B cell (primary cell): ENCODE data around the gene OR4N2. TPM values are rescaled to one million over a fixed set of nuclear protein-coding genes. Genes with fewer than 3 reads are reported as not detected.
"Not testable (repeated sequence)": the region's sequence is repeated elsewhere in the genome, so short reads cannot be mapped to it uniquely, and the experiment has no call there.

ENCODE experiments used
- ATAC-seq: fragments of 200-7000 bp; cut with Tn5 transposase; one replicate; pipeline ENCODE4 v1.10.0; 2021; ENCODE audit warnings: low read depth, mild to moderate bottlenecking, moderate number of reproducible peaks, moderate library complexity
- CTCF ChIA-PET: fragments of 350-600 bp; sonication (Branson Sonifier 250); formaldehyde crosslinking; loops from one replicate; lab custom pipeline; 2021; ENCODE audit warnings: antibody characterized with exemption, inconsistent platforms; lab: Charles Lee
- POLR2A ChIA-PET: fragments of 350-600 bp; sonication (Branson Sonifier 250); formaldehyde crosslinking; loops from one replicate; lab custom pipeline; 2021; ENCODE audit warnings: antibody characterized with exemption; lab: Charles Lee
- DNase-seq: peaks from one replicate; pipeline ENCODE4 v3.0.0; 2013
- H2AFZ ChIP-seq: 2 replicates; pipeline ENCODE4 v1.6.1; 2012; ENCODE audit warnings: mild to moderate bottlenecking, low read depth, low read length; ENCODE audit not compliant: insufficient read depth, poor library complexity, severe bottlenecking
- H3K27ac ChIP-seq, 2 donors: 1 replicate in 1 of 2; 2 replicates in 1 of 2; pipeline ENCODE4 v1.5.1; 2012 to 2013; ENCODE audit warnings: low read length in 2 of 2, mild to moderate bottlenecking in 2 of 2, moderate library complexity in 1 of 2
- H3K27me3 ChIP-seq, 4 experiments: fragments of 200-600 bp in 1 of 4; sonication (generic) in 1 of 4; replicated peaks in 1 of 4; 1 replicate in 2 of 4; 2 replicates in 2 of 4; pipeline versions ENCODE4 v1.6.1 to v1.7.0; 2013 to 2016; ENCODE audit warnings: low read length in 3 of 4, mild to moderate bottlenecking in 2 of 4, mixed read lengths in 1 of 4, moderate library complexity in 1 of 4; ENCODE audit not compliant: insufficient read depth in 4 of 4, control insufficient read depth in 3 of 4; ENCODE audit errors: control extremely low read depth in 1 of 4
- H3K36me3 ChIP-seq, 2 experiments: replicated peaks in 1 of 2; 1 replicate in 1 of 2; 2 replicates in 1 of 2; pipeline versions ENCODE4 v1.6.1 to v1.7.1; 2013; ENCODE audit warnings: low read length in 1 of 2; ENCODE audit not compliant: insufficient read depth in 2 of 2, control insufficient read depth in 1 of 2; ENCODE audit errors: control extremely low read depth in 1 of 2, extremely low read depth in 1 of 2
- H3K4me1 ChIP-seq, 2 donors: fragments of 200-600 bp in 1 of 2; sonication (generic) in 1 of 2; 1 replicate in 1 of 2; 2 replicates in 1 of 2; pipeline versions ENCODE4 v1.5.1 to v1.6.1; 2013 to 2017; ENCODE audit warnings: low read length in 2 of 2; ENCODE audit not compliant: control insufficient read depth in 2 of 2, insufficient read depth in 2 of 2
- H3K4me2 ChIP-seq: replicated peaks from 2 replicates; pipeline ENCODE3; 2012; ENCODE audit warnings: mild to moderate bottlenecking, low read depth, low read length; ENCODE audit not compliant: poor library complexity, severe bottlenecking
- H3K4me3 ChIP-seq, 5 experiments: fragments of 200-600 bp in 1 of 5; sonication (generic) in 1 of 5; 1 replicate in 3 of 5; 2 replicates in 2 of 5; pipeline versions ENCODE4 v1.5.1 to v1.7.0; 2011 to 2016; ENCODE audit warnings: low read length in 4 of 5, mild to moderate bottlenecking in 4 of 5, low read depth in 2 of 5, control low read depth in 1 of 5, moderate library complexity in 1 of 5; ENCODE audit not compliant: insufficient read depth in 1 of 5; ENCODE audit errors: control extremely low read depth in 1 of 5, extremely low read depth in 1 of 5
- H3K79me2 ChIP-seq: fragments of 200-600 bp; sonication (generic); one replicate; pipeline ENCODE4 v1.6.0; 2016; ENCODE audit warnings: low read length; ENCODE audit not compliant: control insufficient read depth, insufficient read depth
- H3K9ac ChIP-seq: fragments of 200-600 bp; sonication (generic); 2 replicates; pipeline ENCODE4 v1.6.1; 2017; ENCODE audit warnings: mild to moderate bottlenecking, low read length, moderate library complexity
- H3K9me3 ChIP-seq, 3 donors: one replicate each; pipeline versions ENCODE4 v1.6.1 to v1.7.1; 2013; ENCODE audit warnings: low read length in 2 of 3; ENCODE audit not compliant: control insufficient read depth in 2 of 3, insufficient read depth in 1 of 3; ENCODE audit errors: control extremely low read depth in 1 of 3
- H4K20me1 ChIP-seq: 2 replicates; pipeline ENCODE4 v1.6.0; 2012; ENCODE audit warnings: mild to moderate bottlenecking, low read length; ENCODE audit not compliant: insufficient read depth, control insufficient read depth, poor library complexity, severe bottlenecking
- H3K27ac Mint-ChIP-seq: one replicate; pipeline ENCODE4 v1.8.0; 2021; ENCODE audit warnings: mixed read lengths
- H3K27me3 Mint-ChIP-seq: one replicate; pipeline ENCODE4 v1.8.0; 2021; ENCODE audit warnings: mixed read lengths
- H3K4me1 Mint-ChIP-seq: one replicate; pipeline ENCODE4 v1.8.0; 2021; ENCODE audit warnings: mixed read lengths
- H3K4me3 Mint-ChIP-seq: one replicate; pipeline ENCODE4 v1.8.0; 2021; ENCODE audit warnings: mixed read lengths
- H3K9me3 Mint-ChIP-seq: one replicate; pipeline ENCODE4 v1.8.0; 2022; ENCODE audit warnings: mixed read lengths; ENCODE audit not compliant: insufficient read depth
- EZH2 ChIP-seq: IDR thresholded peaks from 2 replicates; pipeline ENCODE4 v1.6.1; 2012; ENCODE audit warnings: borderline replicate concordance, low read depth, mild to moderate bottlenecking, moderate library complexity, low read length; ENCODE audit not compliant: insufficient read depth, poor library complexity, severe bottlenecking
- WGBS: methylation state at CpG from one replicate; pipeline ENCODE4 v1.1.5; 2013; ENCODE audit warnings: missing lambda C conversion rate; ENCODE audit not compliant: insufficient coverage; 5-methylcytosine and 5-hydroxymethylcytosine counted together
- intact Hi-C: fragments of 100-400 bp; cut with micrococcal nuclease; formaldehyde crosslinking; loops from one replicate; pipeline ENCODE4 v1.10.0; 2022
- polyA plus RNA-seq: library from polyadenylated mRNA; depleted of rRNA; stranded (reverse); fragments of >200 nt; gene quantifications from 2 replicates; pipeline ENCODE4 v1.2.3, GENCODE V29; 2012
- total RNA-seq, 2 donors: library from RNA; stranded (reverse); fragments of 120-200 nt in 1 of 2; gene quantifications; 1 replicate in 1 of 2; 2 replicates in 1 of 2; pipeline versions ENCODE4 v1.2.3 to v1.2.4, GENCODE V29; 2013 to 2022
- TF ChIP-seq, protein P1 (sequence below): fragments of 200-600 bp; IDR thresholded peaks from one replicate; pipeline ENCODE4 v1.8.0; 2022; ENCODE audit warnings: antibody characterized with exemption, mild to moderate bottlenecking

The OR4N2 gene
- total and polyA plus RNA-seq, 2 donors (not counting 1 experiment from before 2014, with no cell fraction given), result not detected

GRCh38 chr14:19823765-19824164 is 20.2 kb downstream of the OR4N2 start:
- no peak overlapping the region for H3K4me3 ChIP-seq
- DNase-seq (no peak), ATAC-seq (no peak)
- H3K9me3 Mint-ChIP-seq, result peaks cover 4% of the 10 kb centered on the region
- H3K4me1 ChIP-seq, result no peaks in the 10 kb centered on the region
- no peaks in the 10 kb centered on the region for H3K27me3 Mint-ChIP-seq
- no peaks in the 10 kb centered on the region for H3K27me3 ChIP-seq
- no peak overlapping the region for H3K27ac ChIP-seq
- H3K36me3 ChIP-seq, result no peaks in the 10 kb centered on the region
- H2AFZ ChIP-seq, result no peak overlapping the region
- no peak overlapping the region for H3K27ac Mint-ChIP-seq
- intact Hi-C loops, result no loop called here
- ChIA-PET POLR2A (no interaction called here), CTCF (no interaction called here)
- H3K4me1 Mint-ChIP-seq, result no peaks in the 10 kb centered on the region
- H3K79me2 ChIP-seq, result no peaks in the 10 kb centered on the region
- WGBS, result no CpG with 5 or more reads among the region's 1 CpG
- H3K9me3 ChIP-seq, result peaks cover 0 to 13% (median 0%) of the 10 kb centered on the region in 3 donors
- H3K4me3 Mint-ChIP-seq, result no peak overlapping the region
- no peak for TF ChIP-seq EZH2
- TF ChIP-seq, protein P1, sequence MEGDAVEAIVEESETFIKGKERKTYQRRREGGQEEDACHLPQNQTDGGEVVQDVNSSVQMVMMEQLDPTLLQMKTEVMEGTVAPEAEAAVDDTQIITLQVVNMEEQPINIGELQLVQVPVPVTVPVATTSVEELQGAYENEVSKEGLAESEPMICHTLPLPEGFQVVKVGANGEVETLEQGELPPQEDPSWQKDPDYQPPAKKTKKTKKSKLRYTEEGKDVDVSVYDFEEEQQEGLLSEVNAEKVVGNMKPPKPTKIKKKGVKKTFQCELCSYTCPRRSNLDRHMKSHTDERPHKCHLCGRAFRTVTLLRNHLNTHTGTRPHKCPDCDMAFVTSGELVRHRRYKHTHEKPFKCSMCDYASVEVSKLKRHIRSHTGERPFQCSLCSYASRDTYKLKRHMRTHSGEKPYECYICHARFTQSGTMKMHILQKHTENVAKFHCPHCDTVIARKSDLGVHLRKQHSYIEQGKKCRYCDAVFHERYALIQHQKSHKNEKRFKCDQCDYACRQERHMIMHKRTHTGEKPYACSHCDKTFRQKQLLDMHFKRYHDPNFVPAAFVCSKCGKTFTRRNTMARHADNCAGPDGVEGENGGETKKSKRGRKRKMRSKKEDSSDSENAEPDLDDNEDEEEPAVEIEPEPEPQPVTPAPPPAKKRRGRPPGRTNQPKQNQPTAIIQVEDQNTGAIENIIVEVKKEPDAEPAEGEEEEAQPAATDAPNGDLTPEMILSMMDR, result no peak
- no peak overlapping the region for H3K9ac ChIP-seq
- H3K4me2 ChIP-seq, result no peak overlapping the region
- H4K20me1 ChIP-seq, result no peaks in the 10 kb centered on the region

DNA sequence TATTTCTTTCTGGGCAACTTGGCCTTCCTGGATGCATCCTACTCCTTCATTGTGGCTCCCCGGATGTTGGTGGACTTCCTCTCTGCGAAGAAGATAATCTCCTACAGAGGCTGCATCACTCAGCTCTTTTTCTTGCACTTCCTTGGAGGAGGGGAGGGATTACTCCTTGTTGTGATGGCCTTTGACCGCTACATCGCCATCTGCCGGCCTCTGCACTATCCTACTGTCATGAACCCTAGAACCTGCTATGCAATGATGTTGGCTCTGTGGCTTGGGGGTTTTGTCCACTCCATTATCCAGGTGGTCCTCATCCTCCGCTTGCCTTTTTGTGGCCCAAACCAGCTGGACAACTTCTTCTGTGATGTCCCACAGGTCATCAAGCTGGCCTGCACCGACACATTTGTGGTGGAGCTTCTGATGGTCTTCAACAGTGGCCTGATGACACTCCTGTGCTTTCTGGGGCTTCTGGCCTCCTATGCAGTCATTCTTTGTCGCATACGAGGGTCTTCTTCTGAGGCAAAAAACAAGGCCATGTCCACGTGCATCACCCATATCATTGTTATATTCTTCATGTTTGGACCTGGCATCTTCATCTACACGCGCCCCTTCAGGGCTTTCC is 24.2 kb downstream of the OR4N2 start:
- intact Hi-C loops, H3K4me1 ChIP-seq, H3K27ac ChIP-seq, POLR2A ChIA-PET, ATAC-seq, H3K4me2 ChIP-seq, H3K36me3 ChIP-seq, H3K4me1 Mint-ChIP-seq, H3K79me2 ChIP-seq, H3K4me3 ChIP-seq, H3K9me3 Mint-ChIP-seq, H4K20me1 ChIP-seq, CTCF ChIA-PET, H3K27ac Mint-ChIP-seq, H3K27me3 ChIP-seq, H2AFZ ChIP-seq, DNase-seq, H3K9ac ChIP-seq, H3K9me3 ChIP-seq, H3K4me3 Mint-ChIP-seq, H3K27me3 Mint-ChIP-seq: not testable (repeated sequence)
- 63% methylated on average over 8 of the region's 12 CpGs for WGBS
